ENCODE data around the gene MARS1.

DNA sequence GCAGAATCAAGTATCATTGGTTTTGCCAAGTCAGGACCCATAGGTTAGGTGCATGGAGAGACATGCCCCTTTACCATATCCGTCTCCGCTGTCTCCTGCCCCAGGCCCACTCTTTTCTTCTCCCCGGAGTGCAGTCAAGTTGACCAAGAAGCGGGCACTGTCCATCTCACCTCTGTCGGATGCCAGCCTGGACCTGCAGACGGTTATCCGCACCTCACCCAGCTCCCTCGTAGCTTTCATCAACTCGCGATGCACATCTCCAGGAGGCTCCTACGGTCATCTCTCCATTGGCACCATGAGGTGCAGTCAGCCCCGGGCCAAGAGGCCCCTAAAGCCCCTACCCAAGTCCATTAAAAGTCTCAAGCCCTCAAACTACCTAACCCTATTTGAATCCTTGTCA, 23.3 kb upstream of the MARS1 start:
- TF ChIP-seq, protein P1, sequence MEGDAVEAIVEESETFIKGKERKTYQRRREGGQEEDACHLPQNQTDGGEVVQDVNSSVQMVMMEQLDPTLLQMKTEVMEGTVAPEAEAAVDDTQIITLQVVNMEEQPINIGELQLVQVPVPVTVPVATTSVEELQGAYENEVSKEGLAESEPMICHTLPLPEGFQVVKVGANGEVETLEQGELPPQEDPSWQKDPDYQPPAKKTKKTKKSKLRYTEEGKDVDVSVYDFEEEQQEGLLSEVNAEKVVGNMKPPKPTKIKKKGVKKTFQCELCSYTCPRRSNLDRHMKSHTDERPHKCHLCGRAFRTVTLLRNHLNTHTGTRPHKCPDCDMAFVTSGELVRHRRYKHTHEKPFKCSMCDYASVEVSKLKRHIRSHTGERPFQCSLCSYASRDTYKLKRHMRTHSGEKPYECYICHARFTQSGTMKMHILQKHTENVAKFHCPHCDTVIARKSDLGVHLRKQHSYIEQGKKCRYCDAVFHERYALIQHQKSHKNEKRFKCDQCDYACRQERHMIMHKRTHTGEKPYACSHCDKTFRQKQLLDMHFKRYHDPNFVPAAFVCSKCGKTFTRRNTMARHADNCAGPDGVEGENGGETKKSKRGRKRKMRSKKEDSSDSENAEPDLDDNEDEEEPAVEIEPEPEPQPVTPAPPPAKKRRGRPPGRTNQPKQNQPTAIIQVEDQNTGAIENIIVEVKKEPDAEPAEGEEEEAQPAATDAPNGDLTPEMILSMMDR (IDR thresholded peaks at IDR 0.05), result no peak
- no peak for TF ChIP-seq POLR2A (IDR thresholded peaks at IDR 0.05; ENCODE audit: low read depth)
- no peak for TF ChIP-seq POLR2AphosphoS5 (IDR thresholded peaks at IDR 0.05)
- no peak for TF ChIP-seq EP300 (IDR thresholded peaks at IDR 0.05)

Measured in esophagus muscularis mucosa (tissue), 4 donors.